Upper lobe of right lung (tissue), 1 donor: ENCODE data around the gene PCDH17. TPM values are rescaled to one million over a fixed set of nuclear protein-coding genes. Genes with fewer than 3 reads are reported as not detected.

Source experiments
- ATAC-seq: fragments of 200-7000 bp; cut with Tn5 transposase; one replicate; pipeline ENCODE4 v1.9.1; 2020; ENCODE audit warnings: mild to moderate bottlenecking, moderate library complexity
- DNase-seq: peaks from one replicate; pipeline ENCODE4 v3.0.0-alpha.2; 2020
- H3K27ac ChIP-seq: fragments of 200-600 bp; one replicate; pipeline ENCODE4 v1.8.0; 2022
- H3K27me3 ChIP-seq: fragments of 200-600 bp; one replicate; pipeline ENCODE4 v1.8.0; 2022; ENCODE audit warnings: mild to moderate bottlenecking
- H3K36me3 ChIP-seq: fragments of 200-600 bp; one replicate; pipeline ENCODE4 v1.8.0; 2022
- H3K4me1 ChIP-seq: fragments of 200-600 bp; one replicate; pipeline ENCODE4 v1.8.0; 2022
- H3K4me3 ChIP-seq: fragments of 200-600 bp; one replicate; pipeline ENCODE4 v1.8.0; 2022; ENCODE audit warnings: mild to moderate bottlenecking
- H3K9me3 ChIP-seq: fragments of 200-600 bp; one replicate; pipeline ENCODE4 v1.8.0; 2022
- intact Hi-C: fragments of 100-400 bp; cut with DNase I; formaldehyde crosslinking; loops from one replicate; pipeline ENCODE4 v1.11.0; 2022
- total RNA-seq: library from RNA; stranded (reverse); fragmentation: NEBNext Ultra II Directional; extraction: Animal tissue kit (Norgen Biotek cat#: 25700); gene quantifications from one replicate; pipeline ENCODE4 v1.2.1, GENCODE V29; 2021
- TF ChIP-seq, protein P1 (sequence below): fragments of 200-600 bp; IDR thresholded peaks from one replicate; pipeline ENCODE4 v1.8.0; 2022; ENCODE audit warnings: antibody characterized with exemption
- donor health status: DM: no; HTN: yes; CAD: no; lungs with severe emphysema.

The PCDH17 gene
- total RNA-seq, 1 donor from 2014 or later, result 65.4 TPM

DNA sequence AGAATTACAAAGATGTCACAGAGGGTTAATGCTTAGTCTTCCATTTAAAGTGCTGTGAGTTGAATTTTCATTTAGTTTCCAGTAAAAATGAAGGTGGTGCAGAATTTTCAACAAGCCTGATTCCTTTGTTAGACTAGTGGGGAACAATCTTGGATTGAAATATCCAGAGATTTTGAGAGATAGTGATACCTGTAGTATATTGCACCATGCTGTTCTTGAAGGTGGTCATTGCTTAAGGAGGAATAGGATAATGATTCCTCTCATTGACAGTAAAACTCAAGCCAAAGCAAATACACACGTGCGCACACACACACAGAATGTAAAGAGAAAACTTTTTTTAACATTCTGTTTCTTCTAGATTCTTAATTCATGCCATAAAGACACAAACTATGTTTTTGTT, 5.3 kb downstream of the PCDH17 start:
- TF ChIP-seq, protein P1, sequence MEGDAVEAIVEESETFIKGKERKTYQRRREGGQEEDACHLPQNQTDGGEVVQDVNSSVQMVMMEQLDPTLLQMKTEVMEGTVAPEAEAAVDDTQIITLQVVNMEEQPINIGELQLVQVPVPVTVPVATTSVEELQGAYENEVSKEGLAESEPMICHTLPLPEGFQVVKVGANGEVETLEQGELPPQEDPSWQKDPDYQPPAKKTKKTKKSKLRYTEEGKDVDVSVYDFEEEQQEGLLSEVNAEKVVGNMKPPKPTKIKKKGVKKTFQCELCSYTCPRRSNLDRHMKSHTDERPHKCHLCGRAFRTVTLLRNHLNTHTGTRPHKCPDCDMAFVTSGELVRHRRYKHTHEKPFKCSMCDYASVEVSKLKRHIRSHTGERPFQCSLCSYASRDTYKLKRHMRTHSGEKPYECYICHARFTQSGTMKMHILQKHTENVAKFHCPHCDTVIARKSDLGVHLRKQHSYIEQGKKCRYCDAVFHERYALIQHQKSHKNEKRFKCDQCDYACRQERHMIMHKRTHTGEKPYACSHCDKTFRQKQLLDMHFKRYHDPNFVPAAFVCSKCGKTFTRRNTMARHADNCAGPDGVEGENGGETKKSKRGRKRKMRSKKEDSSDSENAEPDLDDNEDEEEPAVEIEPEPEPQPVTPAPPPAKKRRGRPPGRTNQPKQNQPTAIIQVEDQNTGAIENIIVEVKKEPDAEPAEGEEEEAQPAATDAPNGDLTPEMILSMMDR, result no peak
- no peaks in the 10 kb centered on the region for H3K4me1 ChIP-seq
- H3K9me3 ChIP-seq, result no peaks in the 10 kb centered on the region
- H3K4me3 ChIP-seq, result peak overlapping the region; percentile 59
- H3K27me3 ChIP-seq, result peaks cover 32% of the 10 kb centered on the region
- intact Hi-C loops, result no loop called here
- no peak for DNase-seq
- ATAC-seq, result no peak
- H3K27ac ChIP-seq, result no peak overlapping the region
- H3K36me3 ChIP-seq, result no peaks in the 10 kb centered on the region

DNA sequence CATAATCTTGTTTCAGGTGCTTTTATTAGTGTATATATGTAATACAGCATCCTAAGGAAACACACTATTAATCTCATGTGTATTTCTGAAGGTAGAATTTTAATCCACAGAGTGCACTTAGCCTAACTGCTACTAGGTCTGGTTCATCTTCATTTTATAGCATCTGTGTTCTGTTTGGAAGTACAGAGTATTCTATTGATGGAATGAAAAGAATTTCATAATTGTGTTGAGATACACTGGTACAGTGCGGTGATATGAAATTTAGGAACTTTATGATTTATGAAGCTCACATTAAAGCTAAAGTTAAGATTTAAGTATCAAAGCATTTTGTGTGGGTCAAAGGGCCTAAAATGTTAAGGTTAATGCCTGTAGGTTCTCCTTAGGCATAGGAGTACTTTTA, 6.0 kb downstream of the PCDH17 start:
- Histone ChIP-seq H3K4me1 (no peaks in the 10 kb centered on the region), H3K36me3 (no peaks in the 10 kb centered on the region), H3K9me3 (no peaks in the 10 kb centered on the region), H3K27ac (no peak overlapping the region), H3K4me3 (peak overlapping the region; percentile 59), H3K27me3 (peaks cover 25% of the 10 kb centered on the region)
- TF ChIP-seq, protein P1, result no peak
- no peak for ATAC-seq
- no peak for DNase-seq
- intact Hi-C loops, result no loop called here

DNA sequence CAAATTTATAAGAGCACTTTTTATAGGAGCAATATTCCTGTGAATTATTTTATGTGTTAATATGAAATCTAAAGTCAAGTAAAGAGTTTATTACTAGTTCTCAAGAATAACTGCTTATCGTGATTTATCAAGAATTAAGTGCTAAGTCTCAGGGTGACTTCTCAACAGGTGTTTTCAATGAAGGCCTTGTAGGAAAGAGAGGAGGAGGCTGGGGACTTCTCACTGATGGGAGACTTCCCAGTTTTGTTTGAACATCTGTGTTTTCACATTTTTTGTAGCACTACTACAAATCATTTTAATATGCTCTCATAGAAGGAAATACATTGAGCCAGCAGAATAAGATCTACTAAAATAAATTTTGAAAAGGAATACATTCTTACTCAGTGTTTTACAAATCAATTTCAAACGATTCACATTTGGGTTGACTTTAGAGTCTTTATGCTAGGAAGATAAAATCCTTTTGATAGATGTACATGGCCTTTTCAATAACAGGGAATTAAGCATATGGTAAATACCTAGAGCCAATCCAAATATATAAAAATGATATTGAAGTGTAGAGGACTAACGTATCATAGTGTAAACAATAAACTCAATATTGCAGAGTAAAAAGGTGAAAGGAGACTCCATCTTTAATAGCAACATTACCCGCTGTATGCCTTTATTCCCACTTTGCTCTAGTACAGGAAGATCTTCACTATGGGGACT, 6.8 kb downstream of the PCDH17 start:
- intact Hi-C loops, result no loop called here
- H3K27ac ChIP-seq, result no peak overlapping the region
- no peaks in the 10 kb centered on the region for H3K4me1 ChIP-seq
- H3K9me3 ChIP-seq, result no peaks in the 10 kb centered on the region
- H3K36me3 ChIP-seq, result no peaks in the 10 kb centered on the region
- DNase-seq (no peak), ATAC-seq (no peak)
- peaks cover 17% of the 10 kb centered on the region for H3K27me3 ChIP-seq
- TF ChIP-seq, protein P1, result no peak
- H3K4me3 ChIP-seq, result peak overlapping the region; percentile 59

GRCh38 chr13:57640607-57641006, 9.1 kb downstream of the PCDH17 start:
- Histone ChIP-seq H3K4me1 (no peaks in the 10 kb centered on the region), H3K9me3 (no peaks in the 10 kb centered on the region), H3K27ac (no peak overlapping the region), H3K4me3 (peak overlapping the region; percentile 59), H3K36me3 (no peaks in the 10 kb centered on the region), H3K27me3 (no peaks in the 10 kb centered on the region)
- intact Hi-C loops, result no loop called here
- ATAC-seq (no peak), DNase-seq (no peak)
- TF ChIP-seq, protein P1, result no peak

- no peak overlapping the region for H3K4me3 ChIP-seq
- no peaks in the 10 kb centered on the region for H3K4me1 ChIP-seq
- no peaks in the 10 kb centered on the region for H3K9me3 ChIP-seq
- DNase-seq (no peak), ATAC-seq (no peak)
- TF ChIP-seq, protein P1, result no peak
- intact Hi-C loops, result no loop called here
- H3K27me3 ChIP-seq, result no peaks in the 10 kb centered on the region
- H3K36me3 ChIP-seq, result no peaks in the 10 kb centered on the region
- H3K27ac ChIP-seq, result no peak overlapping the region
Measured at GRCh38 chr13:57641051-57641450, 9.5 kb downstream of the PCDH17 start.

GRCh38 chr13:57644106-57644505, 12.6 kb downstream of the PCDH17 start:
- Histone ChIP-seq H3K36me3 (no peaks in the 10 kb centered on the region), H3K4me3 (no peak overlapping the region)

More at GRCh38 chr13:57644106-57644505, 12.6 kb downstream of the PCDH17 start:
- H3K9me3 ChIP-seq, result no peaks in the 10 kb centered on the region
- intact Hi-C loops, result no loop called here
- ATAC-seq, result no peak
- no peaks in the 10 kb centered on the region for H3K4me1 ChIP-seq
- H3K27me3 ChIP-seq, result no peaks in the 10 kb centered on the region
- no peak overlapping the region for H3K27ac ChIP-seq
- no peak for DNase-seq
- TF ChIP-seq, protein P1, result no peak
